GM20000 (cell line): ENCODE data around the gene MED15.
"Not testable (repeated sequence)": the region's sequence is repeated elsewhere in the genome, so short reads cannot be mapped to it uniquely, and the experiment has no call there.

Experiments
- DNase-seq: peaks from one replicate; pipeline ENCODE4 v3.0.0; 2012; ENCODE audit warnings: low spot score
- CTCF ChIP-seq: IDR thresholded peaks from 2 replicates; pipeline ENCODE4 v1.5.1; 2012; ENCODE audit warnings: mild to moderate bottlenecking, control low read depth; ENCODE audit errors: extremely low read depth, missing control alignments

Gene MED15

GRCh38 chr22:20464912-20465758, 42.3 kb upstream of the MED15 start:
- DNase-seq, result no peak
- no peak for TF ChIP-seq CTCF

- no peak for DNase-seq
- no peak for TF ChIP-seq CTCF
Measured at GRCh38 chr22:20465759-20466077, 41.7 kb upstream of the MED15 start.

GRCh38 chr22:20466659-20467379, 40.6 kb upstream of the MED15 start:
- TF ChIP-seq CTCF, result no peak
- DNase-seq, result no peak

- TF ChIP-seq CTCF, result no peak
- no peak for DNase-seq
Measured at GRCh38 chr22:20469110-20469868, 38.1 kb upstream of the MED15 start.

- not testable (repeated sequence) for DNase-seq
Measured at GRCh38 chr22:20470525-20470924, 36.9 kb upstream of the MED15 start.

GRCh38 chr22:20471126-20471833, 36.1 kb upstream of the MED15 start:
- DNase-seq, result no peak
- no peak for TF ChIP-seq CTCF

- no peak for DNase-seq
- TF ChIP-seq CTCF, result no peak
Measured at GRCh38 chr22:20472629-20473442, 34.6 kb upstream of the MED15 start.
